GM12878 (cell line): Measurements from ENCODE around the gene ZC3H8. TPM values are rescaled to one million over a fixed set of nuclear protein-coding genes. Genes with fewer than 3 reads are reported as not detected.

ENCODE experiments used
- ATAC-seq: fragments of 200-7000 bp; cut with Tn5 transposase; 3 replicates; pipeline ENCODE4 v1.9.1; 2020; ENCODE audit warnings: mild to moderate bottlenecking, moderate library complexity
- BruUV-seq: library from RNA; stranded (reverse); fragments of 400-500 nt; replicated peaks from 2 replicates; lab custom pipeline; 2021; lab: Mats Ljungman, UMichigan
- CTCF ChIA-PET: fragments of 300-600 bp; sonication (Branson Sonifier 250); formaldehyde crosslinking; extraction: SDS; loops from one replicate; lab custom pipeline; 2021; ENCODE audit warnings: inconsistent platforms; lab: Yijun Ruan, JAX
- POLR2A ChIA-PET: fragments of 350-600 bp; formaldehyde crosslinking; extraction: SDS; loops from one replicate; lab custom pipeline; 2021; ENCODE audit warnings: inconsistent platforms; lab: Charles Lee
- RAD21 ChIA-PET: fragments of 300-600 bp; sonication (Branson Sonifier 250); formaldehyde crosslinking; loops from one replicate; lab custom pipeline; 2023; ENCODE audit warnings: antibody characterized with exemption; ENCODE audit not compliant: unreplicated experiment; lab: Charles Lee
- SMC1A ChIA-PET: fragments of 300-600 bp; sonication (Branson Sonifier 250); formaldehyde crosslinking; loops from one replicate; lab custom pipeline; 2023; ENCODE audit not compliant: unreplicated experiment, uncharacterized antibody; lab: Charles Lee
- DNase-seq: peaks from one replicate; pipeline ENCODE4 v3.0.0-alpha.2; 2011; ENCODE audit warnings: low read depth, low spot score
- FAIRE-seq: peaks from 3 replicates; lab custom pipeline; 2011; peaks lifted over from hg19 to GRCh38; lab: Jason Lieb, UNC
- H2AFZ ChIP-seq: 2 replicates; pipeline ENCODE4 v1.6.0; 2011; ENCODE audit warnings: low read depth, low read length, control low read depth; ENCODE audit not compliant: control insufficient read depth
- H3K27ac ChIP-seq: 2 replicates; pipeline ENCODE4 v1.5.1; 2011; ENCODE audit warnings: control low read depth; ENCODE audit not compliant: control insufficient read depth, insufficient read depth
- H3K27me3 ChIP-seq, 2 experiments: replicated peaks in 1 of 2; 2 replicates each; pipeline versions ENCODE4 v1.6.0 to v1.6.1; 2011; ENCODE audit warnings: low read length in 1 of 2; ENCODE audit not compliant: control insufficient read depth in 2 of 2, insufficient read depth in 2 of 2
- H3K36me3 ChIP-seq, 2 experiments: 2 replicates each; pipeline ENCODE4 v1.5.1; 2011; ENCODE audit warnings: low read length in 1 of 2; ENCODE audit not compliant: control insufficient read depth in 2 of 2, insufficient read depth in 2 of 2
- H3K4me1 ChIP-seq: 2 replicates; pipeline ENCODE4 v1.6.1; 2011; ENCODE audit warnings: mild to moderate bottlenecking, low read length, moderate library complexity, mixed read lengths; ENCODE audit not compliant: control insufficient read depth, insufficient read depth
- H3K4me2 ChIP-seq: 2 replicates; pipeline ENCODE4 v1.6.0; 2011; ENCODE audit warnings: control low read depth; ENCODE audit not compliant: control insufficient read depth, insufficient read depth
- H3K4me3 ChIP-seq: fragments of 200-600 bp; sonication (generic); 2 replicates; pipeline ENCODE4 v1.5.1; 2016
- H3K79me2 ChIP-seq: 2 replicates; pipeline ENCODE4 v1.6.0; 2011; ENCODE audit warnings: low read length; ENCODE audit not compliant: control insufficient read depth, insufficient read depth
- H3K9ac ChIP-seq: 2 replicates; pipeline ENCODE4 v1.8.0; 2011; ENCODE audit warnings: low read length, control low read depth, mixed read lengths; ENCODE audit not compliant: control insufficient read depth, insufficient read depth
- H3K9me3 ChIP-seq: replicated peaks from 3 replicates; pipeline ENCODE4 v1.5.1; 2011; ENCODE audit warnings: mild to moderate bottlenecking, low read length; ENCODE audit not compliant: control insufficient read depth, insufficient read depth
- H4K20me1 ChIP-seq: 2 replicates; pipeline ENCODE4 v1.6.0; 2011; ENCODE audit not compliant: control insufficient read depth, insufficient read depth
- MTA3 ChIP-seq: IDR thresholded peaks from 2 replicates; pipeline ENCODE4 v1.6.1; 2012; ENCODE audit warnings: low read length, inconsistent platforms, borderline replicate concordance
- POLR2AphosphoS2 ChIP-seq: IDR thresholded peaks from 2 replicates; pipeline ENCODE4 v1.6.1; 2011; ENCODE audit warnings: low read depth, mild to moderate bottlenecking, low read length, improper control_type of control experiment, moderate library complexity
- WRNIP1 ChIP-seq: IDR thresholded peaks from 2 replicates; pipeline ENCODE4 v1.6.1; 2011; ENCODE audit warnings: low read depth, low read length, improper control_type of control experiment, borderline replicate concordance
- WGBS: methylation state at CpG from one replicate; pipeline ENCODE4 v1.1.6; 2016; ENCODE audit warnings: low lambda C conversion rate; ENCODE audit not compliant: insufficient replicate concordance, insufficient coverage; ENCODE audit errors: missing lambda C conversion rate; 5-methylcytosine and 5-hydroxymethylcytosine counted together
- in situ Hi-C: fragments of 300-500 bp; cut with MboI; formaldehyde crosslinking; loops from 9 replicates; pipeline ENCODE4 v1.14.3; 2018; ENCODE audit warnings: mixed read lengths
- intact Hi-C: fragments of 100-400 bp; cut with micrococcal nuclease; formaldehyde crosslinking; loops from one replicate; pipeline ENCODE4 v1.14.2; 2022; ENCODE audit not compliant: unreplicated experiment
- polyA plus RNA-seq, 11 experiments: library from polyadenylated mRNA; depleted of rRNA in 4 of 11; unstranded in 6 of 11; stranded (reverse) in 5 of 11; fragments of >200 nt; fragmentation: Nextera tagmentation in 4 of 11; fragmentation: Illumina TruSeq in 1 of 11; extraction: Ambion mirVana in 4 of 11; extraction: Trizol in 1 of 11; gene quantifications; 1 replicate in 1 of 11; 2 replicates in 10 of 11; pipeline versions ENCODE4 v1.2.1 to v1.2.3, GENCODE V29; 2011 to 2016; ENCODE audit warnings: inconsistent platforms in 2 of 11, missing spikeins in 2 of 11, low read depth in 1 of 11
- total RNA-seq, 4 experiments: library from RNA; depleted of rRNA in 3 of 4; stranded (reverse); fragments of >200 nt in 3 of 4; fragmentation: Illumina TruSeq in 1 of 4; extraction: Trizol in 1 of 4; gene quantifications; 2 replicates each; pipeline versions ENCODE4 v1.2.1 to v1.2.3, GENCODE V29; 2013 to 2021
- TF ChIP-seq, protein P1 (sequence below): fragments of 450-650 bp; IDR thresholded peaks from 2 replicates; pipeline ENCODE4 v1.6.1; 2017; ENCODE audit warnings: mild to moderate bottlenecking, moderate library complexity
- TF ChIP-seq, protein P2 (sequence below): IDR thresholded peaks from 2 replicates; pipeline ENCODE4 v1.6.1; 2012; ENCODE audit warnings: low read length, inconsistent platforms
- TF ChIP-seq, protein P3 (sequence below): fragments of 450-650 bp; formaldehyde crosslinking; IDR thresholded peaks from 2 replicates; pipeline ENCODE4 v1.4.0; 2022; ENCODE audit warnings: mild to moderate bottlenecking, moderate library complexity

Gene ZC3H8
- total and polyA plus RNA-seq, 10 of the 15 experiments (the other 5 are each of a cell fraction or from before 2014, with no cell fraction given), result 9.9 to 28.4 (median 19.5) TPM

DNA sequence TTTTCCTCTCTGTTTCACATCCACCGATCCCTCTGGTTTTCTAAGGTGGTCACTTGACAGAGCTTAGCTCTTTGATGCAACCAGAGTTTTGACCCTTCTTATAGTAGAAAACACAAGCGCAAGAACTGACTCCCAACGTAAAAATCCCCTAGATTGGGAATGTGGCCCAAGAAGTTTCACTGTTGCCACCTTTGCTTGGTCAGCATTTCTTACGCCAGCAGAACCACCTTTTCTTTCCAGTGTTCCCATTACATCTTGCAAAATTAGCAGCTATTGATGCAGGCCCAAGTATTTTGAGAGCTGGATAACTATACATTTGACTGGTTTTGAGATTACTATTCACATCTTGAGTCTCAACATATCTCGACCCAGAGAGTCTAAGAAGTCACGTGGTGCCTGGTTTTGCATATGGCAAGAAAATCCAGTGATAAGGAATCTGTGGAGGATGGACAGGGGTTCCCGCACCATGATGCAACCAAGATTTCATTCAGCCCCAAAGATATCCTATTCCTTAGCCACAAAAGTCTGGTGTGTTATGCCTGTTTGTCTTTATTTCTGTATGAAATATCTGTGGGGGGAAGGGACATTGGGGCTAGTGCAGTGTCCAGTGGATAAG lies 78.8 kb downstream of the ZC3H8 start:
- CTCF ChIA-PET, result interaction anchor here (1.4 kb wide), 1 partner anchor 27 kb away, joined by 3 read pairs; no protein-coding TSS in a partner anchor
- H3K4me2 ChIP-seq, result no peak overlapping the region
- in situ Hi-C loops, result no loop called here
- SMC1A ChIA-PET, result no interaction called here
- FAIRE-seq, result no peak
- intact Hi-C loops, result no loop called here
- no peak for DNase-seq
- H3K79me2 ChIP-seq, result no peaks in the 10 kb centered on the region
- no peaks in the 10 kb centered on the region for H3K4me1 ChIP-seq
- ATAC-seq, result no peak
- no peaks in the 10 kb centered on the region for H3K36me3 ChIP-seq
- no peak overlapping the region for H3K4me3 ChIP-seq
- POLR2A ChIA-PET, result no interaction called here
- H3K9me3 ChIP-seq, result no peaks in the 10 kb centered on the region
- TF ChIP-seq, protein P1, sequence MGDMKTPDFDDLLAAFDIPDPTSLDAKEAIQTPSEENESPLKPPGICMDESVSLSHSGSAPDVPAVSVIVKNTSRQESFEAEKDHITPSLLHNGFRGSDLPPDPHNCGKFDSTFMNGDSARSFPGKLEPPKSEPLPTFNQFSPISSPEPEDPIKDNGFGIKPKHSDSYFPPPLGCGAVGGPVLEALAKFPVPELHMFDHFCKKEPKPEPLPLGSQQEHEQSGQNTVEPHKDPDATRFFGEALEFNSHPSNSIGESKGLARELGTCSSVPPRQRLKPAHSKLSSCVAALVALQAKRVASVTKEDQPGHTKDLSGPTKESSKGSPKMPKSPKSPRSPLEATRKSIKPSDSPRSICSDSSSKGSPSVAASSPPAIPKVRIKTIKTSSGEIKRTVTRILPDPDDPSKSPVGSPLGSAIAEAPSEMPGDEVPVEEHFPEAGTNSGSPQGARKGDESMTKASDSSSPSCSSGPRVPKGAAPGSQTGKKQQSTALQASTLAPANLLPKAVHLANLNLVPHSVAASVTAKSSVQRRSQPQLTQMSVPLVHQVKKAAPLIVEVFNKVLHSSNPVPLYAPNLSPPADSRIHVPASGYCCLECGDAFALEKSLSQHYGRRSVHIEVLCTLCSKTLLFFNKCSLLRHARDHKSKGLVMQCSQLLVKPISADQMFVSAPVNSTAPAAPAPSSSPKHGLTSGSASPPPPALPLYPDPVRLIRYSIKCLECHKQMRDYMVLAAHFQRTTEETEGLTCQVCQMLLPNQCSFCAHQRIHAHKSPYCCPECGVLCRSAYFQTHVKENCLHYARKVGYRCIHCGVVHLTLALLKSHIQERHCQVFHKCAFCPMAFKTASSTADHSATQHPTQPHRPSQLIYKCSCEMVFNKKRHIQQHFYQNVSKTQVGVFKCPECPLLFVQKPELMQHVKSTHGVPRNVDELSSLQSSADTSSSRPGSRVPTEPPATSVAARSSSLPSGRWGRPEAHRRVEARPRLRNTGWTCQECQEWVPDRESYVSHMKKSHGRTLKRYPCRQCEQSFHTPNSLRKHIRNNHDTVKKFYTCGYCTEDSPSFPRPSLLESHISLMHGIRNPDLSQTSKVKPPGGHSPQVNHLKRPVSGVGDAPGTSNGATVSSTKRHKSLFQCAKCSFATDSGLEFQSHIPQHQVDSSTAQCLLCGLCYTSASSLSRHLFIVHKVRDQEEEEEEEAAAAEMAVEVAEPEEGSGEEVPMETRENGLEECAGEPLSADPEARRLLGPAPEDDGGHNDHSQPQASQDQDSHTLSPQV, result no peak
- TF ChIP-seq MTA3 (no peak), POLR2AphosphoS2 (no peak), WRNIP1 (no peak)
- TF ChIP-seq, protein P2, sequence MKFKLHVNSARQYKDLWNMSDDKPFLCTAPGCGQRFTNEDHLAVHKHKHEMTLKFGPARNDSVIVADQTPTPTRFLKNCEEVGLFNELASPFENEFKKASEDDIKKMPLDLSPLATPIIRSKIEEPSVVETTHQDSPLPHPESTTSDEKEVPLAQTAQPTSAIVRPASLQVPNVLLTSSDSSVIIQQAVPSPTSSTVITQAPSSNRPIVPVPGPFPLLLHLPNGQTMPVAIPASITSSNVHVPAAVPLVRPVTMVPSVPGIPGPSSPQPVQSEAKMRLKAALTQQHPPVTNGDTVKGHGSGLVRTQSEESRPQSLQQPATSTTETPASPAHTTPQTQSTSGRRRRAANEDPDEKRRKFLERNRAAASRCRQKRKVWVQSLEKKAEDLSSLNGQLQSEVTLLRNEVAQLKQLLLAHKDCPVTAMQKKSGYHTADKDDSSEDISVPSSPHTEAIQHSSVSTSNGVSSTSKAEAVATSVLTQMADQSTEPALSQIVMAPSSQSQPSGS, result no peak
- TF ChIP-seq, protein P3, sequence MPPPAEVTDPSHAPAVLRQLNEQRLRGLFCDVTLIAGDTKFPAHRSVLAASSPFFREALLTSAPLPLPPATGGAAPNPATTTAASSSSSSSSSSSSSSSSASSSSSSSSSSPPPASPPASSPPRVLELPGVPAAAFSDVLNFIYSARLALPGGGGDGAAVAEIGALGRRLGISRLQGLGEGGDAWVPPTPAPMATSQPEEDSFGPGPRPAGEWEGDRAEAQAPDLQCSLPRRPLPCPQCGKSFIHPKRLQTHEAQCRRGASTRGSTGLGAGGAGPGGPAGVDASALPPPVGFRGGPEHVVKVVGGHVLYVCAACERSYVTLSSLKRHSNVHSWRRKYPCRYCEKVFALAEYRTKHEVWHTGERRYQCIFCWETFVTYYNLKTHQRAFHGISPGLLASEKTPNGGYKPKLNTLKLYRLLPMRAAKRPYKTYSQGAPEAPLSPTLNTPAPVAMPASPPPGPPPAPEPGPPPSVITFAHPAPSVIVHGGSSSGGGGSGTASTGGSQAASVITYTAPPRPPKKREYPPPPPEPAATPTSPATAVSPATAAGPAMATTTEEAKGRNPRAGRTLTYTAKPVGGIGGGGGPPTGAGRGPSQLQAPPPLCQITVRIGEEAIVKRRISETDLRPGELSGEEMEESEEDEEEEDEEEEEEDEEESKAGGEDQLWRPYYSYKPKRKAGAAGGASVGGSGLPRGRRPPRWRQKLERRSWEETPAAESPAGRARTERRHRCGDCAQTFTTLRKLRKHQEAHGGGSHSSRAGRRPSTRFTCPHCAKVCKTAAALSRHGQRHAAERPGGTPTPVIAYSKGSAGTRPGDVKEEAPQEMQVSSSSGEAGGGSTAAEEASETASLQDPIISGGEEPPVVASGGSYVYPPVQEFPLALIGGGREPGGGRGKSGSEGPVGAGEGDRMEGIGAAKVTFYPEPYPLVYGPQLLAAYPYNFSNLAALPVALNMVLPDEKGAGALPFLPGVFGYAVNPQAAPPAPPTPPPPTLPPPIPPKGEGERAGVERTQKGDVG (CRISPR knock-in tag), result no peak
- no peaks in the 10 kb centered on the region for H4K20me1 ChIP-seq
- H3K27ac ChIP-seq, result no peak overlapping the region
- no TSS peak for BruUV-seq
- H3K27me3 ChIP-seq, result no peaks in the 10 kb centered on the region
- H2AFZ ChIP-seq, result no peak overlapping the region
- WGBS, result 66% methylated on average over 7 of the region's 7 CpGs
- RAD21 ChIA-PET, result no interaction called here
- H3K9ac ChIP-seq, result no peak overlapping the region
